ENCODE data around the gene NLRC4.

The NLRC4 gene

GRCh38 chr2:32192418-32192817, 72.3 kb downstream of the NLRC4 start:
- Histone ChIP-seq H3K79me2 (ENCODE audit: control insufficient read depth, low read length) (no peaks in the 10 kb centered on the region), H3K9me3 (ENCODE audit: control insufficient read depth, insufficient read depth, low read length) (no peaks in the 10 kb centered on the region), H3K9me2 (replicated peaks; ENCODE audit: control insufficient read depth, low read length) (no peaks in the 10 kb centered on the region), H3K36me3 (ENCODE audit: control insufficient read depth, low read length) (peaks cover 52% of the 10 kb centered on the region), H3K4me3 (ENCODE audit: low read length) (no peak overlapping the region), H4K20me1 (ENCODE audit: control insufficient read depth, insufficient read depth, low read depth, low read length) (no peaks in the 10 kb centered on the region), H3K27me3 (ENCODE audit: control insufficient read depth, low read length) (no peaks in the 10 kb centered on the region), H3K4me1 (ENCODE audit: control insufficient read depth, low read length) (peaks cover 6% of the 10 kb centered on the region), H3K4me2 (ENCODE audit: low read length) (no peak overlapping the region), H3K27ac (ENCODE audit: low read depth, low read length) (no peak overlapping the region), H3F3A (ENCODE audit: control insufficient read depth, insufficient read depth) (no peaks in the 10 kb centered on the region)
- TF ChIP-seq CTCF (IDR thresholded peaks at IDR 0.05; ENCODE audit: low read depth, low read length, poor library complexity, severe bottlenecking) (no peak), EZH2phosphoT487 (IDR thresholded peaks at IDR 0.05; ENCODE audit: borderline replicate concordance, low read length) (no peak)

- no peaks in the 10 kb centered on the region for H3K79me2 ChIP-seq (ENCODE audit: control insufficient read depth, low read length)
- no peak overlapping the region for H3K4me2 ChIP-seq (ENCODE audit: low read length)
- no peaks in the 10 kb centered on the region for H3K9me3 ChIP-seq (ENCODE audit: control insufficient read depth, insufficient read depth, low read length)
- peaks cover 6% of the 10 kb centered on the region for H3K4me1 ChIP-seq (ENCODE audit: control insufficient read depth, low read length)
- H3K36me3 ChIP-seq (ENCODE audit: control insufficient read depth, low read length): peaks cover 47% of the 10 kb centered on the region
- no peaks in the 10 kb centered on the region for H3K27me3 ChIP-seq (ENCODE audit: control insufficient read depth, low read length)
- no peak overlapping the region for H3K4me3 ChIP-seq (ENCODE audit: low read length)
- TF ChIP-seq CTCF (IDR thresholded peaks at IDR 0.05; ENCODE audit: low read depth, low read length, poor library complexity, severe bottlenecking) (no peak), EZH2phosphoT487 (IDR thresholded peaks at IDR 0.05; ENCODE audit: borderline replicate concordance, low read length) (no peak)
- no peaks in the 10 kb centered on the region for H3K9me2 ChIP-seq (replicated peaks; ENCODE audit: control insufficient read depth, low read length)
- no peak overlapping the region for H3K27ac ChIP-seq (ENCODE audit: low read depth, low read length)
- no peaks in the 10 kb centered on the region for H3F3A ChIP-seq (ENCODE audit: control insufficient read depth, insufficient read depth)
- H4K20me1 ChIP-seq (ENCODE audit: control insufficient read depth, insufficient read depth, low read depth, low read length): no peaks in the 10 kb centered on the region
Observed at GRCh38 chr2:32189011-32189410, 75.7 kb downstream of the NLRC4 start.

GRCh38 chr2:32182667-32183066, 82.0 kb downstream of the NLRC4 start:
- no peaks in the 10 kb centered on the region for H3K79me2 ChIP-seq (ENCODE audit: control insufficient read depth, low read length)
- H3K36me3 ChIP-seq (ENCODE audit: control insufficient read depth, low read length): peaks cover 34% of the 10 kb centered on the region
- no peak for TF ChIP-seq CTCF (IDR thresholded peaks at IDR 0.05; ENCODE audit: low read depth, low read length, poor library complexity, severe bottlenecking)
- TF ChIP-seq EZH2phosphoT487 (IDR thresholded peaks at IDR 0.05; ENCODE audit: borderline replicate concordance, low read length): no peak

More at GRCh38 chr2:32182667-32183066, 82.0 kb downstream of the NLRC4 start:
- no peaks in the 10 kb centered on the region for H3K4me1 ChIP-seq (ENCODE audit: control insufficient read depth, low read length)
- no peaks in the 10 kb centered on the region for H4K20me1 ChIP-seq (ENCODE audit: control insufficient read depth, insufficient read depth, low read depth, low read length)
- H3K4me2 ChIP-seq (ENCODE audit: low read length): no peak overlapping the region
- no peaks in the 10 kb centered on the region for H3K27me3 ChIP-seq (ENCODE audit: control insufficient read depth, low read length)
- no peaks in the 10 kb centered on the region for H3K9me3 ChIP-seq (ENCODE audit: control insufficient read depth, insufficient read depth, low read length)
- H3K4me3 ChIP-seq (ENCODE audit: low read length): no peak overlapping the region
- no peaks in the 10 kb centered on the region for H3F3A ChIP-seq (ENCODE audit: control insufficient read depth, insufficient read depth)
- no peak overlapping the region for H3K27ac ChIP-seq (ENCODE audit: low read depth, low read length)
- no peaks in the 10 kb centered on the region for H3K9me2 ChIP-seq (replicated peaks; ENCODE audit: control insufficient read depth, low read length)

Measured in DOHH2 (cell line).